Stomach (tissue), 9 donors: ENCODE results near the gene SEMA4D. TPM values are rescaled to one million over a fixed set of nuclear protein-coding genes. Genes with fewer than 3 reads are reported as not detected.

Experiments
- DNase-seq, 2 donors: peaks; one replicate each; pipeline versions ENCODE4 v3.0.0 to v3.0.0-alpha.2; 2013 to 2019
- H3K27ac ChIP-seq, 5 donors: fragments of 200-600 bp in 4 of 5; sonication (generic) in 4 of 5; one replicate each; pipeline ENCODE4 v1.5.1; 2013 to 2019; ENCODE audit warnings: mild to moderate bottlenecking in 1 of 5, moderate library complexity in 1 of 5
- H3K27me3 ChIP-seq, 3 donors: fragments of 200-600 bp; sonication (generic); one replicate each; pipeline ENCODE4 v1.5.1; 2017 to 2019; ENCODE audit warnings: mixed run types in 1 of 3
- H3K36me3 ChIP-seq, 4 donors: fragments of 200-600 bp; sonication (generic); 1 replicate in 3 of 4; 2 replicates in 1 of 4; pipeline ENCODE4 v1.5.1; 2016 to 2019
- H3K4me1 ChIP-seq, 4 donors: fragments of 200-600 bp; sonication (generic); one replicate each; pipeline ENCODE4 v1.5.1; 2016 to 2019
- H3K4me3 ChIP-seq, 4 donors: fragments of 200-600 bp; sonication (generic) in 3 of 4; one replicate each; pipeline ENCODE4 v1.5.1; 2016 to 2019; ENCODE audit warnings: mild to moderate bottlenecking in 1 of 4
- H3K9me3 ChIP-seq, 4 donors: fragments of 200-600 bp; sonication (generic); one replicate each; pipeline ENCODE4 v1.5.1; 2016 to 2019
- CTCF ChIP-seq, 7 experiments: fragments of 450-650 bp in 4 of 7; fragments of 200-600 bp in 3 of 7; sonication (generic) in 3 of 7; IDR thresholded peaks; one replicate each; pipeline ENCODE4 v1.5.1; 2016 to 2019; ENCODE audit warnings: antibody characterized with exemption in 7 of 7, control low read depth in 2 of 7, mild to moderate bottlenecking in 1 of 7
- EP300 ChIP-seq: sonication (generic); formaldehyde crosslinking; IDR thresholded peaks from one replicate; pipeline ENCODE4 v1.6.1; 2017; ENCODE audit warnings: antibody characterized with exemption
- POLR2A ChIP-seq, 4 donors: fragments of 450-650 bp; IDR thresholded peaks; one replicate each; pipeline ENCODE4 v1.6.1; 2016; ENCODE audit warnings: antibody characterized with exemption in 4 of 4, control low read depth in 2 of 4, mild to moderate bottlenecking in 1 of 4, moderate library complexity in 1 of 4
- POLR2AphosphoS5 ChIP-seq, 3 donors: sonication (generic); formaldehyde crosslinking; IDR thresholded peaks; one replicate each; pipeline ENCODE4 v1.6.1; 2016; ENCODE audit warnings: antibody characterized with exemption in 3 of 3
- whole genome bisulfite sequencing, 5 donors: extraction: QIAGEN DNeasy Blood & Tissue Kit in 3 of 5; methylation state at CpG; one replicate each; pipeline versions ENCODE4 v1.1.5 to v1.1.7; 2013 to 2018; 5-methylcytosine and 5-hydroxymethylcytosine counted together
- intact Hi-C: fragments of 100-400 bp; cut with DNase I; formaldehyde crosslinking; loops from one replicate; pipeline ENCODE4 v1.15.1; 2023; ENCODE audit warnings: low total_unique reads
- polyA plus RNA-seq, 3 donors: library from polyadenylated mRNA; stranded (reverse); fragments of 200-250 nt; gene quantifications; one replicate each; pipeline ENCODE4 v1.2.3, GENCODE V29; 2013
- total RNA-seq, 5 donors: library from RNA; depleted of rRNA; stranded (reverse); fragments of >200 nt; gene quantifications; one replicate each; pipeline versions ENCODE4 v1.1.0 to v1.2.3, GENCODE V29; 2014 to 2016
- donor health status: healthy with polysubstance abuse.
- donor health status: Bipolar disorder and iron deficiency.
- donor health status: healthy.

Gene SEMA4D
- total and polyA plus RNA-seq, 8 donors, result 4.9 to 43.3 (median 12.5) TPM

GRCh38 chr9:89505911-89506310 lies 8.0 kb upstream of the SEMA4D start:
- peak; percentile 51 to 57 for DNase-seq
- WGBS, 5 donors, result 27 to 44% (median 30%) methylated on average over 6 of the region's 6 CpGs
- no peaks in the 10 kb centered on the region for H3K36me3 ChIP-seq
- intact Hi-C loops, result no loop called here
- no peak overlapping the region for H3K4me3 ChIP-seq
- peaks cover 0 to 25% (median 0%) of the 10 kb centered on the region in 4 donors for H3K4me1 ChIP-seq
- no peaks in the 10 kb centered on the region for H3K27me3 ChIP-seq
- H3K27ac ChIP-seq, result no peak overlapping the region
- H3K9me3 ChIP-seq, result no peaks in the 10 kb centered on the region
- TF ChIP-seq EP300 (no peak), POLR2AphosphoS5 (IDR thresholded peaks at IDR 0.05) (no peak), CTCF (IDR thresholded peaks at IDR 0.05) (no peak), POLR2A (IDR thresholded peaks at IDR 0.05) (no peak)

- Histone ChIP-seq H3K27me3 (no peaks in the 10 kb centered on the region), H3K4me1 (peaks cover 0 to 25% (median 0%) of the 10 kb centered on the region in 4 donors), H3K9me3 (no peaks in the 10 kb centered on the region), H3K27ac (no peak overlapping the region), H3K36me3 (no peaks in the 10 kb centered on the region), H3K4me3 (no peak overlapping the region)
- no peak for DNase-seq
- TF ChIP-seq EP300, result no peak
- no peak for TF ChIP-seq POLR2AphosphoS5 (IDR thresholded peaks at IDR 0.05)
- TF ChIP-seq POLR2A (IDR thresholded peaks at IDR 0.05), result no peak
- TF ChIP-seq CTCF (IDR thresholded peaks at IDR 0.05), result no peak
- intact Hi-C loops, result no loop called here
These were observed 7.1 kb upstream of the SEMA4D start for GRCh38 chr9:89505048-89505447.

GRCh38 chr9:89502671-89503070 lies 4.8 kb upstream of the SEMA4D start:
- WGBS, 5 donors, result 56 to 71% (median 62%) methylated on average over 5 of the region's 5 CpGs
- Histone ChIP-seq H3K4me3 (no peak overlapping the region), H3K36me3 (no peaks in the 10 kb centered on the region), H3K27ac (peak overlapping the region in 2 of 5 donors; percentile 4 to 7), H3K4me1 (peaks cover 0 to 27% (median 5%) of the 10 kb centered on the region in 4 donors), H3K27me3 (no peaks in the 10 kb centered on the region), H3K9me3 (no peaks in the 10 kb centered on the region)
- TF ChIP-seq POLR2A (IDR thresholded peaks at IDR 0.05) (no peak), CTCF (IDR thresholded peaks at IDR 0.05) (no peak), POLR2AphosphoS5 (IDR thresholded peaks at IDR 0.05) (no peak), EP300 (no peak)
- intact Hi-C loops, result no loop called here
- no peak for DNase-seq

- no peaks in the 10 kb centered on the region for H3K36me3 ChIP-seq
- WGBS, 5 donors, result 71 to 84% (median 77%) methylated on average over 6 of the region's 6 CpGs
- H3K4me1 ChIP-seq, result peaks cover under 1 to 23% (median 5%) of the 10 kb centered on the region in 4 donors
- H3K27me3 ChIP-seq, result no peaks in the 10 kb centered on the region
- DNase-seq, result no peak
- no peak for TF ChIP-seq EP300
- TF ChIP-seq POLR2A (IDR thresholded peaks at IDR 0.05), result no peak
- TF ChIP-seq CTCF (IDR thresholded peaks at IDR 0.05), result no peak
- TF ChIP-seq POLR2AphosphoS5 (IDR thresholded peaks at IDR 0.05), result no peak
- intact Hi-C loops, result no loop called here
- peak overlapping the region in 4 of 5 donors; percentile 4 to 27 (median 16) for H3K27ac ChIP-seq
- H3K4me3 ChIP-seq, result no peak overlapping the region
- no peaks in the 10 kb centered on the region for H3K9me3 ChIP-seq
These were observed 4.2 kb upstream of the SEMA4D start for GRCh38 chr9:89502038-89502601.
